HepG2 (cell line): Measurements from ENCODE around the gene DSTN. TPM values are rescaled to one million over a fixed set of nuclear protein-coding genes. Genes with fewer than 3 reads are reported as not detected.

Experiments
- GTF3A ChIP-seq: sonication (generic); formaldehyde crosslinking; conservative IDR thresholded peaks from 2 replicates; pipeline ENCODE4 v1.4.0; 2020; ENCODE audit warnings: mild to moderate bottlenecking, missing genetic modification reagents
- KAT8 ChIP-seq: IDR thresholded peaks from 2 replicates; pipeline ENCODE4 v1.6.1; 2016; ENCODE audit warnings: missing genetic modification reagents, missing compliant biosample characterization
- MIER3 ChIP-seq: IDR thresholded peaks from 2 replicates; pipeline ENCODE4 v1.6.1; 2016; ENCODE audit warnings: missing compliant biosample characterization, borderline replicate concordance
- NFKBIZ ChIP-seq: IDR thresholded peaks from 2 replicates; pipeline ENCODE4 v1.6.1; 2018; ENCODE audit warnings: missing genetic modification reagents, missing compliant biosample characterization
- RNF2 ChIP-seq: fragments of 450-650 bp; conservative IDR thresholded peaks from 2 replicates; pipeline ENCODE4 v1.6.1; 2016; ENCODE audit warnings: low read depth
- ZBTB42 ChIP-seq: sonication (generic); formaldehyde crosslinking; IDR thresholded peaks from 2 replicates; pipeline ENCODE4 v1.5.0; 2020; ENCODE audit warnings: mild to moderate bottlenecking, missing genetic modification reagents
- ZFP36L2 ChIP-seq: sonication (generic); formaldehyde crosslinking; IDR thresholded peaks from 2 replicates; pipeline ENCODE4 v1.4.0; 2020; ENCODE audit warnings: missing genetic modification reagents
- ZNF30 ChIP-seq: sonication (generic); formaldehyde crosslinking; IDR thresholded peaks from 2 replicates; pipeline ENCODE4 v1.5.0; 2020; ENCODE audit warnings: mild to moderate bottlenecking, missing genetic modification reagents
- ZNF883 ChIP-seq: sonication (generic); formaldehyde crosslinking; IDR thresholded peaks from 2 replicates; pipeline ENCODE4 v1.5.1; 2020; ENCODE audit warnings: mild to moderate bottlenecking, missing genetic modification reagents; ENCODE audit errors: not compliant biosample characterization
- polyA plus RNA-seq, 8 experiments: library from polyadenylated mRNA; depleted of rRNA in 3 of 8; stranded (reverse) in 7 of 8; unstranded in 1 of 8; fragments of >200 nt; fragmentation: Illumina TruSeq in 4 of 8; extraction: Trizol in 4 of 8; gene quantifications; 2 replicates each; pipeline versions ENCODE4 v1.2.1 to v1.2.3, GENCODE V29; 2011 to 2016; ENCODE audit warnings: low read depth in 4 of 8, missing spikeins in 1 of 8, mixed read lengths in 1 of 8; ENCODE audit not compliant: insufficient read depth in 1 of 8
- total RNA-seq, 5 experiments: library from RNA; depleted of rRNA; stranded (reverse); fragments of >200 nt; fragmentation: Illumina TruSeq; extraction: Trizol; gene quantifications; 2 replicates each; pipeline ENCODE4 v1.2.3, GENCODE V29; 2016; ENCODE audit warnings: low read depth in 1 of 5
- TF ChIP-seq, protein P1 (sequence below): sonication (generic); formaldehyde crosslinking; IDR thresholded peaks from 2 replicates; pipeline ENCODE4 v1.4.0; 2020; ENCODE audit warnings: mild to moderate bottlenecking, missing genetic modification reagents
- TF ChIP-seq, protein P2 (sequence below): IDR thresholded peaks from 2 replicates; pipeline ENCODE4 v1.6.1; 2016; ENCODE audit warnings: low read depth, borderline replicate concordance
- TF ChIP-seq, protein P3 (sequence below): sonication (generic); formaldehyde crosslinking; IDR thresholded peaks from 2 replicates; pipeline ENCODE4 v1.4.0; 2020; ENCODE audit warnings: missing genetic modification reagents
- TF ChIP-seq, protein P4 (sequence below): sonication (generic); formaldehyde crosslinking; IDR thresholded peaks from 2 replicates; pipeline ENCODE4 v1.5.1; 2020; ENCODE audit warnings: missing genetic modification reagents, mild to moderate bottlenecking, borderline replicate concordance
- TF ChIP-seq, protein P5 (sequence below): sonication (generic); formaldehyde crosslinking; IDR thresholded peaks from 2 replicates; pipeline ENCODE4 v1.4.0; 2020; ENCODE audit warnings: missing genetic modification reagents

DSTN gene
- total and polyA plus RNA-seq, 2 of the 13 experiments (the other 11 are each of a cell fraction or from before 2014, with no cell fraction given) = 27.6 to 106 TPM

DNA sequence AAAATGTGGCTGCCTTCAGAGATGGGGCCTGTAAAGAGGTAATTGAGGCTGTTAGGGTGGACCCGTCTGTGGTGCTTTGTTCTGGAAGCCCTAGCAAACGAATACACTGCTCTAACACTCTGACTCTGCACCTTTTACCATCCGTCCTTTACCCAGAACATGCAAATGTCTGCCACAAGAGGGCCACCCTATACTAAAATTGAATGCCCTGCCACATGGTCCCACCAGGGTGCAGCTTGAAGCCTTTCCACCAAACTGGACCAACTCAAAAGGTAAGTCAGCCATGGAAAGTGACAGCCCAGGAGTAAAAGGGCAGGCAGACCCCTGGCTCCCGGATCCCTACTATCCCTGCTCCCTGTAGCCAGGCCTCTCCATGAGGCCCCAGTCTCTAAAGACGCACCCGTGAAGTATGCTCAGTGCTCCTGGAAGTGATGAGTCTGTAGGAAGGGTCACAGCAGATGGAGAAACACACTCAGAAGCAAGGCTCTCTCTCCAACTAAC lies 32.9 kb upstream of the DSTN start (continued):
- TF ChIP-seq, protein P1, sequence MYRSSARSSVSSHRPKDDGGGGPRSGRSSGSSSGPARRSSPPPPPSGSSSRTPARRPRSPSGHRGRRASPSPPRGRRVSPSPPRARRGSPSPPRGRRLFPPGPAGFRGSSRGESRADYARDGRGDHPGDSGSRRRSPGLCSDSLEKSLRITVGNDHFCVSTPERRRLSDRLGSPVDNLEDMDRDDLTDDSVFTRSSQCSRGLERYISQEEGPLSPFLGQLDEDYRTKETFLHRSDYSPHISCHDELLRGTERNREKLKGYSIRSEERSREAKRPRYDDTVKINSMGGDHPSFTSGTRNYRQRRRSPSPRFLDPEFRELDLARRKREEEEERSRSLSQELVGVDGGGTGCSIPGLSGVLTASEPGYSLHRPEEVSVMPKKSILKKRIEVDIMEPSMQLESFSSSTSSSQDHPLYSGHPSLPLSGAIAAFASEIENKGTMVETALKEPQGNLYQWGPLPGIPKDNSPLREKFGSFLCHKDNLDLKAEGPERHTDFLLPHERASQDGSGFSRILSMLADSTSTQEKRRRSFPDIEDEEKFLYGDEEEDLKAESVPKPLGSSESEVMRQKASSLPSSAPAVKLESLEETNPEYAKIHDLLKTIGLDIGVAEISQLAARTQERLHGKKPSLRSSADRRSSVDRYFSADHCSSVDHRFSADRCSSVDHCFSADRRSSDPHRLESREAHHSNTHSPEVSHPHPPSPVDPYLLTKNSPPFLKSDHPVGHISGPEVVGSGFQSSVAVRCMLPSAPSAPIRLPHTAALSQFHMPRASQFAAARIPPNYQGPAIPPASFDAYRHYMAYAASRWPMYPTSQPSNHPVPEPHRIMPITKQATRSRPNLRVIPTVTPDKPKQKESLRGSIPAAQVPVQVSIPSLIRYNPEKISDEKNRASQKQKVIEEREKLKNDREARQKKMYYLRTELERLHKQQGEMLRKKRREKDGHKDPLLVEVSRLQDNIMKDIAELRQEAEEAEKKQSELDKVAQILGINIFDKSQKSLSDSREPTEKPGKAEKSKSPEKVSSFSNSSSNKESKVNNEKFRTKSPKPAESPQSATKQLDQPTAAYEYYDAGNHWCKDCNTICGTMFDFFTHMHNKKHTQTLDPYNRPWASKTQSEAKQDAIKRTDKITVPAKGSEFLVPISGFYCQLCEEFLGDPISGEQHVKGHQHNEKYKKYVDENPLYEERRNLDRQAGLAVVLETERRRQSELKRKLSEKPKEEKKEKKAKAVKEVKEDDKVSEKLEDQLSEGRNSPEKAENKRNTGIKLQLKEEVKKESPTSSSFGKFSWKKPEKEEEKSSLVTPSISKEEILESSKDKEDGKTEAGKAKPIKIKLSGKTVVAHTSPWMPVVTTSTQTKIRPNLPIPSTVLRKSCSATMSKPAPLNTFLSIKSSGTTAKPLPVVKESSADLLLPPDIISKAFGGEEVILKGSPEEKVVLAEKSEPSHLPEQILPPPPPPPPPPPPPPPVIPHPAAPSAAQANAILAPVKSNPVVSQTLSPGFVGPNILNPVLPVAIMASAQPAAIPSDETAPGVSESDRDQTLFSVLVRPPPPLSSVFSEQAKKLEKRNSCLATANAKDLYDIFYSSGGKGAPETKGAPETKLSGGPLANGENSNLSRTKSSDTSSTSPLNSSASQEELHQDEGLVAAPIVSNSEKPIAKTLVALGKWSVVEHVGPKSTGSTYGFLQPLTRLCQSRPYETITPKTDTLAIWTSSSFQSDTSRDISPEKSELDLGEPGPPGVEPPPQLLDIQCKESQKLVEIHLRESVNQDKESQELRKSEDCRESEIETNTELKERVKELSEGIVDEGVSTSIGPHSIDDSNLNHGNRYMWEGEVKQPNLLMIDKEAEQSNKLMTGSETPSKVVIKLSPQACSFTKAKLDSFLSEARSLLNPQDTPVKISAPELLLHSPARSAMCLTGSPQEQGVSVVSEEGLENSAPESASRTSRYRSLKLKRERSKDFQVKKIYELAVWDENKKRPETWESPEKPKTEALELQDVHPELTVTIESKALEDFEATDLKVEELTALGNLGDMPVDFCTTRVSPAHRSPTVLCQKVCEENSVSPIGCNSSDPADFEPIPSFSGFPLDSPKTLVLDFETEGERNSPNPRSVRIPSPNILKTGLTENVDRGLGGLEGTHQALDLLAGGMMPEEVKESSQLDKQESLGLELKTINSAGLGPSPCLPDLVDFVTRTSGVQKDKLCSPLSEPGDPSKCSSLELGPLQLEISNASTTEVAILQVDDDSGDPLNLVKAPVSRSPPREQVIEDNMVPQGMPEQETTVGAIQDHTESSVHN (CRISPR knock-in tag) = 0 out of 2 replicates have a peak, but pooled peaks have one; percentile 64
- no peak for TF ChIP-seq ZNF30
- TF ChIP-seq MIER3 (CRISPR knock-in tag) = peak; percentile 58; the same call in 1 of the 2 replicates
- no peak for TF ChIP-seq ZNF883 (CRISPR knock-in tag)
- TF ChIP-seq RNF2 = peak; percentile 69; the same call in 1 of the 2 replicates
- TF ChIP-seq, protein P2, sequence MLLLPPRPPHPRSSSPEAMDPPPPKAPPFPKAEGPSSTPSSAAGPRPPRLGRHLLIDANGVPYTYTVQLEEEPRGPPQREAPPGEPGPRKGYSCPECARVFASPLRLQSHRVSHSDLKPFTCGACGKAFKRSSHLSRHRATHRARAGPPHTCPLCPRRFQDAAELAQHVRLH (CRISPR knock-in tag) = peak; percentile 94
- TF ChIP-seq, protein P3, sequence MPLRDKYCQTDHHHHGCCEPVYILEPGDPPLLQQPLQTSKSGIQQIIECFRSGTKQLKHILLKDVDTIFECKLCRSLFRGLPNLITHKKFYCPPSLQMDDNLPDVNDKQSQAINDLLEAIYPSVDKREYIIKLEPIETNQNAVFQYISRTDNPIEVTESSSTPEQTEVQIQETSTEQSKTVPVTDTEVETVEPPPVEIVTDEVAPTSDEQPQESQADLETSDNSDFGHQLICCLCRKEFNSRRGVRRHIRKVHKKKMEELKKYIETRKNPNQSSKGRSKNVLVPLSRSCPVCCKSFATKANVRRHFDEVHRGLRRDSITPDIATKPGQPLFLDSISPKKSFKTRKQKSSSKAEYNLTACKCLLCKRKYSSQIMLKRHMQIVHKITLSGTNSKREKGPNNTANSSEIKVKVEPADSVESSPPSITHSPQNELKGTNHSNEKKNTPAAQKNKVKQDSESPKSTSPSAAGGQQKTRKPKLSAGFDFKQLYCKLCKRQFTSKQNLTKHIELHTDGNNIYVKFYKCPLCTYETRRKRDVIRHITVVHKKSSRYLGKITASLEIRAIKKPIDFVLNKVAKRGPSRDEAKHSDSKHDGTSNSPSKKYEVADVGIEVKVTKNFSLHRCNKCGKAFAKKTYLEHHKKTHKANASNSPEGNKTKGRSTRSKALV = peak; percentile 57; the same call in 1 of the 2 replicates
- TF ChIP-seq, protein P4, sequence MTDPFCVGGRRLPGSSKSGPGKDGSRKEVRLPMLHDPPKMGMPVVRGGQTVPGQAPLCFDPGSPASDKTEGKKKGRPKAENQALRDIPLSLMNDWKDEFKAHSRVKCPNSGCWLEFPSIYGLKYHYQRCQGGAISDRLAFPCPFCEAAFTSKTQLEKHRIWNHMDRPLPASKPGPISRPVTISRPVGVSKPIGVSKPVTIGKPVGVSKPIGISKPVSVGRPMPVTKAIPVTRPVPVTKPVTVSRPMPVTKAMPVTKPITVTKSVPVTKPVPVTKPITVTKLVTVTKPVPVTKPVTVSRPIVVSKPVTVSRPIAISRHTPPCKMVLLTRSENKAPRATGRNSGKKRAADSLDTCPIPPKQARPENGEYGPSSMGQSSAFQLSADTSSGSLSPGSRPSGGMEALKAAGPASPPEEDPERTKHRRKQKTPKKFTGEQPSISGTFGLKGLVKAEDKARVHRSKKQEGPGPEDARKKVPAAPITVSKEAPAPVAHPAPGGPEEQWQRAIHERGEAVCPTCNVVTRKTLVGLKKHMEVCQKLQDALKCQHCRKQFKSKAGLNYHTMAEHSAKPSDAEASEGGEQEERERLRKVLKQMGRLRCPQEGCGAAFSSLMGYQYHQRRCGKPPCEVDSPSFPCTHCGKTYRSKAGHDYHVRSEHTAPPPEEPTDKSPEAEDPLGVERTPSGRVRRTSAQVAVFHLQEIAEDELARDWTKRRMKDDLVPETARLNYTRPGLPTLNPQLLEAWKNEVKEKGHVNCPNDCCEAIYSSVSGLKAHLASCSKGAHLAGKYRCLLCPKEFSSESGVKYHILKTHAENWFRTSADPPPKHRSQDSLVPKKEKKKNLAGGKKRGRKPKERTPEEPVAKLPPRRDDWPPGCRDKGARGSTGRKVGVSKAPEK (CRISPR knock-in tag) = peak; percentile 98
- TF ChIP-seq, protein P5, sequence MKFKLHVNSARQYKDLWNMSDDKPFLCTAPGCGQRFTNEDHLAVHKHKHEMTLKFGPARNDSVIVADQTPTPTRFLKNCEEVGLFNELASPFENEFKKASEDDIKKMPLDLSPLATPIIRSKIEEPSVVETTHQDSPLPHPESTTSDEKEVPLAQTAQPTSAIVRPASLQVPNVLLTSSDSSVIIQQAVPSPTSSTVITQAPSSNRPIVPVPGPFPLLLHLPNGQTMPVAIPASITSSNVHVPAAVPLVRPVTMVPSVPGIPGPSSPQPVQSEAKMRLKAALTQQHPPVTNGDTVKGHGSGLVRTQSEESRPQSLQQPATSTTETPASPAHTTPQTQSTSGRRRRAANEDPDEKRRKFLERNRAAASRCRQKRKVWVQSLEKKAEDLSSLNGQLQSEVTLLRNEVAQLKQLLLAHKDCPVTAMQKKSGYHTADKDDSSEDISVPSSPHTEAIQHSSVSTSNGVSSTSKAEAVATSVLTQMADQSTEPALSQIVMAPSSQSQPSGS (CRISPR knock-in tag) = peak; percentile 63; the same call in 1 of the 2 replicates
- TF ChIP-seq KAT8 (CRISPR knock-in tag) = peak; percentile 51
- no peak for TF ChIP-seq ZFP36L2 (CRISPR knock-in tag)
- peak; percentile 78; the same call in 1 of the 2 replicates for TF ChIP-seq NFKBIZ (CRISPR knock-in tag)
- no peak for TF ChIP-seq ZBTB42 (CRISPR knock-in tag)
- no peak for TF ChIP-seq GTF3A
